DND-41 (cell line): ENCODE results near the gene GLP2R.

Experiments used
- ATAC-seq: fragments of 200-7000 bp; cut with Tn5 transposase; 3 replicates; pipeline ENCODE4 v1.9.1; 2021; ENCODE audit warnings: low read depth; ENCODE audit not compliant: insufficient read depth
- DNase-seq: peaks from one replicate; pipeline ENCODE4 v3.0.0-alpha.2; 2020
- H2AFZ ChIP-seq: 2 replicates; pipeline ENCODE4 v1.6.0; 2012; ENCODE audit warnings: low read depth, low read length
- H3K27ac ChIP-seq: 2 replicates; pipeline ENCODE4 v1.5.1; 2012; ENCODE audit warnings: low read length, inconsistent platforms
- H3K27me3 ChIP-seq: fragments of 200-600 bp; sonication (generic); 2 replicates; pipeline ENCODE4 v1.6.0; 2012; ENCODE audit warnings: low read length, mild to moderate bottlenecking, inconsistent platforms; ENCODE audit not compliant: insufficient read depth, poor library complexity
- H3K36me3 ChIP-seq: 2 replicates; pipeline ENCODE4 v1.5.1; 2012; ENCODE audit warnings: low read length, inconsistent platforms; ENCODE audit not compliant: insufficient read depth
- H3K4me1 ChIP-seq: 2 replicates; pipeline ENCODE4 v1.5.1; 2012; ENCODE audit warnings: mild to moderate bottlenecking, low read length; ENCODE audit not compliant: insufficient read depth
- H3K4me2 ChIP-seq: 2 replicates; pipeline ENCODE4 v1.6.0; 2012; ENCODE audit warnings: mild to moderate bottlenecking, moderate library complexity, low read length, inconsistent platforms; ENCODE audit not compliant: insufficient read depth
- H3K4me3 ChIP-seq, 2 experiments: fragments of 200-600 bp in 1 of 2; shearing (Covaris generic) in 1 of 2; 2 replicates each; pipeline ENCODE4 v1.5.1; 2012 to 2016; ENCODE audit warnings: inconsistent platforms in 2 of 2, low read length in 2 of 2, mild to moderate bottlenecking in 2 of 2, low read depth in 1 of 2, moderate library complexity in 1 of 2
- H3K79me2 ChIP-seq: 2 replicates; pipeline ENCODE4 v1.6.0; 2012; ENCODE audit warnings: low read length, inconsistent platforms; ENCODE audit not compliant: insufficient read depth
- H3K9ac ChIP-seq: 2 replicates; pipeline ENCODE4 v1.6.0; 2012; ENCODE audit warnings: low read depth, mild to moderate bottlenecking, inconsistent platforms, low read length, moderate library complexity
- H3K9me3 ChIP-seq: 2 replicates; pipeline ENCODE4 v1.5.1; 2012; ENCODE audit warnings: low read length, moderate library complexity, mild to moderate bottlenecking, inconsistent platforms; ENCODE audit not compliant: insufficient read depth, severe bottlenecking
- H4K20me1 ChIP-seq: 2 replicates; pipeline ENCODE4 v1.6.0; 2012; ENCODE audit warnings: low read length; ENCODE audit not compliant: insufficient read depth
- EZH2 ChIP-seq: IDR thresholded peaks from 3 replicates; pipeline ENCODE4 v1.6.1; 2012; ENCODE audit warnings: borderline replicate concordance, low read depth, mild to moderate bottlenecking, moderate library complexity, low read length, inconsistent platforms; ENCODE audit not compliant: severe bottlenecking
- TF ChIP-seq, protein P1 (sequence below): IDR thresholded peaks from 2 replicates; pipeline ENCODE4 v1.5.1; 2012; ENCODE audit warnings: borderline replicate concordance, low read length, moderate library complexity, mild to moderate bottlenecking; ENCODE audit not compliant: poor library complexity, severe bottlenecking; ENCODE audit errors: extremely low read depth

GLP2R gene

DNA sequence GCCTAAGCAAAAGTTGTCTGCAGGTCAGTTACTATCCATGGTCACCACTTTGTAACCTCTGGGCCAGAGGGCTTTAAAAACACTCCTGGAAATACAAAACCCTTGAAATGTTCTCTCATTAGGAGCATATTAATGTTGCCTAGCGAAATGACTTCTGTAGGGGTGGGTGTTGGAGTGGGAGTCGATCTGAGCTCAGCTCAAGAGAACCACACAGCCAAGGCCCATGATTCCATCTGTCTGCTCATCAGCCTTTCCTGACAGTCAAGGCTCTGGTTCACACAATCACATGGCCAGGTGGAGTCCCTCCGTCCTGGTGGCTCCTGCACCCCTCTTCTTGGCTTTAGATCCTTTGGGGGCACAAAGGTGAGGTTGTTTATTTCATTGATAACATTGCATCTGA is 52.6 kb downstream of the GLP2R start:
- Histone ChIP-seq H3K9me3 (peaks cover 5% of the 10 kb centered on the region), H3K36me3 (no peaks in the 10 kb centered on the region), H4K20me1 (no peaks in the 10 kb centered on the region), H2AFZ (no peak overlapping the region), H3K4me2 (no peak overlapping the region), H3K4me3 (no peak overlapping the region), H3K4me1 (no peaks in the 10 kb centered on the region), H3K27ac (no peak overlapping the region), H3K9ac (no peak overlapping the region), H3K27me3 (peaks cover 14% of the 10 kb centered on the region), H3K79me2 (no peaks in the 10 kb centered on the region)
- DNase-seq (no peak), ATAC-seq (no peak)
- TF ChIP-seq EZH2 = no peak
- TF ChIP-seq, protein P1, sequence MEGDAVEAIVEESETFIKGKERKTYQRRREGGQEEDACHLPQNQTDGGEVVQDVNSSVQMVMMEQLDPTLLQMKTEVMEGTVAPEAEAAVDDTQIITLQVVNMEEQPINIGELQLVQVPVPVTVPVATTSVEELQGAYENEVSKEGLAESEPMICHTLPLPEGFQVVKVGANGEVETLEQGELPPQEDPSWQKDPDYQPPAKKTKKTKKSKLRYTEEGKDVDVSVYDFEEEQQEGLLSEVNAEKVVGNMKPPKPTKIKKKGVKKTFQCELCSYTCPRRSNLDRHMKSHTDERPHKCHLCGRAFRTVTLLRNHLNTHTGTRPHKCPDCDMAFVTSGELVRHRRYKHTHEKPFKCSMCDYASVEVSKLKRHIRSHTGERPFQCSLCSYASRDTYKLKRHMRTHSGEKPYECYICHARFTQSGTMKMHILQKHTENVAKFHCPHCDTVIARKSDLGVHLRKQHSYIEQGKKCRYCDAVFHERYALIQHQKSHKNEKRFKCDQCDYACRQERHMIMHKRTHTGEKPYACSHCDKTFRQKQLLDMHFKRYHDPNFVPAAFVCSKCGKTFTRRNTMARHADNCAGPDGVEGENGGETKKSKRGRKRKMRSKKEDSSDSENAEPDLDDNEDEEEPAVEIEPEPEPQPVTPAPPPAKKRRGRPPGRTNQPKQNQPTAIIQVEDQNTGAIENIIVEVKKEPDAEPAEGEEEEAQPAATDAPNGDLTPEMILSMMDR = no peak

GRCh38 chr17:9878786-9879525 is 53.2 kb downstream of the GLP2R start:
- H3K27me3 ChIP-seq = peaks cover 14% of the 10 kb centered on the region
- no peak overlapping the region for H3K4me2 ChIP-seq
- H3K4me3 ChIP-seq = no peak overlapping the region
- no peaks in the 10 kb centered on the region for H3K36me3 ChIP-seq
- ATAC-seq = no peak
- DNase-seq = no peak
- TF ChIP-seq, protein P1 = no peak
- no peak for TF ChIP-seq EZH2
- H3K79me2 ChIP-seq = no peaks in the 10 kb centered on the region
- H3K27ac ChIP-seq = no peak overlapping the region
- no peaks in the 10 kb centered on the region for H3K4me1 ChIP-seq
- H3K9me3 ChIP-seq = peaks cover 11% of the 10 kb centered on the region
- H4K20me1 ChIP-seq = no peaks in the 10 kb centered on the region
- H3K9ac ChIP-seq = no peak overlapping the region
- H2AFZ ChIP-seq = no peak overlapping the region

- Histone ChIP-seq H2AFZ (no peak overlapping the region), H3K79me2 (no peaks in the 10 kb centered on the region), H3K4me2 (no peak overlapping the region), H4K20me1 (no peaks in the 10 kb centered on the region), H3K36me3 (no peaks in the 10 kb centered on the region), H3K27ac (no peak overlapping the region), H3K9ac (no peak overlapping the region), H3K9me3 (peaks cover 12% of the 10 kb centered on the region), H3K4me1 (no peaks in the 10 kb centered on the region), H3K27me3 (peaks cover 14% of the 10 kb centered on the region), H3K4me3 (no peak overlapping the region)
- TF ChIP-seq, protein P1 = no peak
- TF ChIP-seq EZH2 = no peak
- DNase-seq (no peak), ATAC-seq (no peak)
Observed at GRCh38 chr17:9880582-9880999, 54.9 kb downstream of the GLP2R start.
